Measurements from ENCODE around the gene PRKCA.
A peak's percentile ranks its signal among the peaks of the same experiment; 100 is the strongest.

Gene PRKCA

DNA sequence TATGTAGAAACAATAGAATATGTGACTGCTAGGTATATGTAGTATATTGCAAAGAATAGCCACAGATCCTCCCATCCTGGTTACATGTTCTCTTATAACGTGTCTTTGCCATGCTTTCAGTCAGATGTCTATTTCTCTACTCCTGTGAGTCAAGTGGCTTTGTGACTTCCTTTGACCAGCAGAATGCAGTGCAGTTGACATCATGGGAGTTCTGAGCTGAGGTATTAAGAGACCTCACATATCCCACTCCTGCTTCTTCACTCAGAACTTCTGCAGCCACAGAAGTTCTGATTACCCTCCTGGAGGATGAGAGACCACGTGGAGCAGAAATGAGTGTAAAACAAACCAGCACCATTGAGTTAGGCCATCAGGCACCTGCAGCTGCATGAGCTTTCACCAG, 222.5 kb downstream of the PRKCA start:
- ATAC-seq: no peak
- TF ChIP-seq ZFP30 (CRISPR knock-in tag; IDR thresholded peaks at IDR 0.05) (no peak), PPARA (CRISPR knock-in tag; IDR thresholded peaks at IDR 0.05; ENCODE audit: borderline replicate concordance) (no peak), CSRNP3 (CRISPR knock-in tag; IDR thresholded peaks at IDR 0.05) (no peak), ZNF8 (CRISPR knock-in tag; IDR thresholded peaks at IDR 0.05) (no peak), ESRRG (CRISPR knock-in tag; IDR thresholded peaks at IDR 0.05) (no peak), BACH2 (CRISPR knock-in tag; IDR thresholded peaks at IDR 0.05; ENCODE audit: borderline replicate concordance) (no peak), ISL1 (CRISPR knock-in tag; IDR thresholded peaks at IDR 0.05) (no peak), TOX (CRISPR knock-in tag; IDR thresholded peaks at IDR 0.05; ENCODE audit: borderline replicate concordance) (no peak), OSR1 (CRISPR knock-in tag; IDR thresholded peaks at IDR 0.05) (no peak), ZFP3 (CRISPR knock-in tag; IDR thresholded peaks at IDR 0.05) (no peak), ZC3H10 (CRISPR knock-in tag; IDR thresholded peaks at IDR 0.05) (no peak), TCF4 (CRISPR knock-in tag; IDR thresholded peaks at IDR 0.05; ENCODE audit: borderline replicate concordance) (no peak), SNAI2 (CRISPR knock-in tag; IDR thresholded peaks at IDR 0.05) (no peak)

DNA sequence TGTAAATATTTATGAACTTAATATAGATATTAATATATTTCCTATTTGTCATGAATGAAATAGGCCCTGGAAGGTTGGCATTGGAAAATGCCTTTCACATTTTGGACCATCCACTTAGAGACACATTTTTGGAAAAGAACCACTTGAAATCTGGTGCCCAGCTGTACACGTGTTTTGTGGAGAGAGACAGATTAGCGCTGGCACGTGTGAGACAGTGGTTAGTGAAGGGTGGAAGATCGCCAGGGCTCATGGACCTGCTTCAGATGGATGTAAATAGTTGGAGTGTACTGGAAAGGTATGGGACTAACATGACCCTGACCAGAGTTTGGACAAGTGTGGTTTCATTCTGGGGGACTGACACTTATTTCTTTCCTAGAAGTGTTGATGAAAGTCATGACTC, 222.9 kb downstream of the PRKCA start:
- TF ChIP-seq, protein P1, sequence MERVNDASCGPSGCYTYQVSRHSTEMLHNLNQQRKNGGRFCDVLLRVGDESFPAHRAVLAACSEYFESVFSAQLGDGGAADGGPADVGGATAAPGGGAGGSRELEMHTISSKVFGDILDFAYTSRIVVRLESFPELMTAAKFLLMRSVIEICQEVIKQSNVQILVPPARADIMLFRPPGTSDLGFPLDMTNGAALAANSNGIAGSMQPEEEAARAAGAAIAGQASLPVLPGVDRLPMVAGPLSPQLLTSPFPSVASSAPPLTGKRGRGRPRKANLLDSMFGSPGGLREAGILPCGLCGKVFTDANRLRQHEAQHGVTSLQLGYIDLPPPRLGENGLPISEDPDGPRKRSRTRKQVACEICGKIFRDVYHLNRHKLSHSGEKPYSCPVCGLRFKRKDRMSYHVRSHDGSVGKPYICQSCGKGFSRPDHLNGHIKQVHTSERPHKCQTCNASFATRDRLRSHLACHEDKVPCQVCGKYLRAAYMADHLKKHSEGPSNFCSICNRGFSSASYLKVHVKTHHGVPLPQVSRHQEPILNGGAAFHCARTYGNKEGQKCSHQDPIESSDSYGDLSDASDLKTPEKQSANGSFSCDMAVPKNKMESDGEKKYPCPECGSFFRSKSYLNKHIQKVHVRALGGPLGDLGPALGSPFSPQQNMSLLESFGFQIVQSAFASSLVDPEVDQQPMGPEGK (CRISPR knock-in tag; IDR thresholded peaks at IDR 0.05; ENCODE audit: borderline replicate concordance): no peak
- no peak for TF ChIP-seq ZFP3 (CRISPR knock-in tag; IDR thresholded peaks at IDR 0.05)
- TF ChIP-seq ZC3H10 (CRISPR knock-in tag; IDR thresholded peaks at IDR 0.05): no peak
- no peak for TF ChIP-seq TOX (CRISPR knock-in tag; IDR thresholded peaks at IDR 0.05; ENCODE audit: borderline replicate concordance)
- no peak for TF ChIP-seq ISL1 (CRISPR knock-in tag; IDR thresholded peaks at IDR 0.05)
- TF ChIP-seq PPARA (CRISPR knock-in tag; IDR thresholded peaks at IDR 0.05; ENCODE audit: borderline replicate concordance): no peak
- TF ChIP-seq CREB5 (CRISPR knock-in tag; IDR thresholded peaks at IDR 0.05; ENCODE audit: low read depth): no peak
- no peak for TF ChIP-seq ZFP30 (CRISPR knock-in tag; IDR thresholded peaks at IDR 0.05)
- TF ChIP-seq SNAI2 (CRISPR knock-in tag; IDR thresholded peaks at IDR 0.05): no peak
- TF ChIP-seq ESRRG (CRISPR knock-in tag; IDR thresholded peaks at IDR 0.05): no peak
- TF ChIP-seq ARNTL (CRISPR knock-in tag; IDR thresholded peaks at IDR 0.05; ENCODE audit: borderline replicate concordance, low read depth): no peak
- TF ChIP-seq RARB (CRISPR knock-in tag; IDR thresholded peaks at IDR 0.05): no peak
- no peak for TF ChIP-seq ZNF70 (CRISPR knock-in tag; IDR thresholded peaks at IDR 0.05)
- ATAC-seq: no peak

- 0 out of 3 replicates have a peak, but pooled peaks have one; percentile 11 for ATAC-seq
- no peak for TF ChIP-seq ARNTL (CRISPR knock-in tag; IDR thresholded peaks at IDR 0.05; ENCODE audit: borderline replicate concordance, low read depth)
- no peak for TF ChIP-seq GLIS3 (CRISPR knock-in tag; IDR thresholded peaks at IDR 0.05)
- no peak for TF ChIP-seq ESRRG (CRISPR knock-in tag; IDR thresholded peaks at IDR 0.05)
- TF ChIP-seq TOX (CRISPR knock-in tag; IDR thresholded peaks at IDR 0.05; ENCODE audit: borderline replicate concordance): no peak
- no peak for TF ChIP-seq OSR1 (CRISPR knock-in tag; IDR thresholded peaks at IDR 0.05)
- TF ChIP-seq TCF4 (CRISPR knock-in tag; IDR thresholded peaks at IDR 0.05; ENCODE audit: borderline replicate concordance): no peak
- TF ChIP-seq ZFP3 (CRISPR knock-in tag; IDR thresholded peaks at IDR 0.05): no peak
- no peak for TF ChIP-seq CREB5 (CRISPR knock-in tag; IDR thresholded peaks at IDR 0.05; ENCODE audit: low read depth)
- no peak for TF ChIP-seq ZFP30 (CRISPR knock-in tag; IDR thresholded peaks at IDR 0.05)
- no peak for TF ChIP-seq SNAI2 (CRISPR knock-in tag; IDR thresholded peaks at IDR 0.05)
- TF ChIP-seq RARB (CRISPR knock-in tag; IDR thresholded peaks at IDR 0.05): no peak
- TF ChIP-seq, protein P2, sequence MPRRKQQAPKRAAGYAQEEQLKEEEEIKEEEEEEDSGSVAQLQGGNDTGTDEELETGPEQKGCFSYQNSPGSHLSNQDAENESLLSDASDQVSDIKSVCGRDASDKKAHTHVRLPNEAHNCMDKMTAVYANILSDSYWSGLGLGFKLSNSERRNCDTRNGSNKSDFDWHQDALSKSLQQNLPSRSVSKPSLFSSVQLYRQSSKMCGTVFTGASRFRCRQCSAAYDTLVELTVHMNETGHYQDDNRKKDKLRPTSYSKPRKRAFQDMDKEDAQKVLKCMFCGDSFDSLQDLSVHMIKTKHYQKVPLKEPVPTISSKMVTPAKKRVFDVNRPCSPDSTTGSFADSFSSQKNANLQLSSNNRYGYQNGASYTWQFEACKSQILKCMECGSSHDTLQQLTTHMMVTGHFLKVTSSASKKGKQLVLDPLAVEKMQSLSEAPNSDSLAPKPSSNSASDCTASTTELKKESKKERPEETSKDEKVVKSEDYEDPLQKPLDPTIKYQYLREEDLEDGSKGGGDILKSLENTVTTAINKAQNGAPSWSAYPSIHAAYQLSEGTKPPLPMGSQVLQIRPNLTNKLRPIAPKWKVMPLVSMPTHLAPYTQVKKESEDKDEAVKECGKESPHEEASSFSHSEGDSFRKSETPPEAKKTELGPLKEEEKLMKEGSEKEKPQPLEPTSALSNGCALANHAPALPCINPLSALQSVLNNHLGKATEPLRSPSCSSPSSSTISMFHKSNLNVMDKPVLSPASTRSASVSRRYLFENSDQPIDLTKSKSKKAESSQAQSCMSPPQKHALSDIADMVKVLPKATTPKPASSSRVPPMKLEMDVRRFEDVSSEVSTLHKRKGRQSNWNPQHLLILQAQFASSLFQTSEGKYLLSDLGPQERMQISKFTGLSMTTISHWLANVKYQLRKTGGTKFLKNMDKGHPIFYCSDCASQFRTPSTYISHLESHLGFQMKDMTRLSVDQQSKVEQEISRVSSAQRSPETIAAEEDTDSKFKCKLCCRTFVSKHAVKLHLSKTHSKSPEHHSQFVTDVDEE (CRISPR knock-in tag; IDR thresholded peaks at IDR 0.05): no peak
- no peak for TF ChIP-seq CSRNP3 (CRISPR knock-in tag; IDR thresholded peaks at IDR 0.05)
- TF ChIP-seq BACH2 (CRISPR knock-in tag; IDR thresholded peaks at IDR 0.05; ENCODE audit: borderline replicate concordance): no peak
- no peak for TF ChIP-seq ZNF565 (CRISPR knock-in tag; conservative IDR thresholded peaks at IDR 0.05; ENCODE audit: low read depth)
- TF ChIP-seq CSDC2 (CRISPR knock-in tag; IDR thresholded peaks at IDR 0.05): no peak
- TF ChIP-seq ISL1 (CRISPR knock-in tag; IDR thresholded peaks at IDR 0.05): no peak
- TF ChIP-seq ZNF70 (CRISPR knock-in tag; IDR thresholded peaks at IDR 0.05): no peak
- no peak for TF ChIP-seq ZC3H10 (CRISPR knock-in tag; IDR thresholded peaks at IDR 0.05)
Observed at GRCh38 chr17:66526827-66527226, 224.4 kb downstream of the PRKCA start.
